Measurements from ENCODE around the gene GPR4. TPM values are rescaled to one million over a fixed set of nuclear protein-coding genes. Genes with fewer than 3 reads are reported as not detected.

Gene GPR4
- total and polyA plus RNA-seq, 2 of the 4 experiments (the other 2 are of a cell fraction), result 0.02 TPM; not detected in 1

- intact Hi-C loops (cut with micrococcal nuclease), result loop anchor here (1.0 to 5.0 kb wide), 4 partner anchors 59 to 217 kb away; partner anchors contain the start of genes OPA3 and VASP
- H3K4me1 ChIP-seq (ENCODE audit: control insufficient read depth, insufficient read depth, low read length), result peaks cover 10% of the 10 kb centered on the region
- no peak overlapping the region for H2BK20ac ChIP-seq (ENCODE audit: low read depth, low read length)
- no peak overlapping the region for H2AK9ac ChIP-seq (replicated peaks; ENCODE audit: low read depth, low read length, poor library complexity)
- H4K20me1 ChIP-seq (ENCODE audit: insufficient read depth, low read length), result peaks cover 3% of the 10 kb centered on the region; the same call in 1 of the 2 replicates
- ChIA-PET CTCF (interaction anchor here (0.6 kb wide), 1 partner anchor 14 kb away, joined by 3 read pairs; no protein-coding TSS in a partner anchor), POLR2A (ENCODE audit: unreplicated experiment) (no interaction called here)
- no peak overlapping the region for H2BK120ac ChIP-seq (ENCODE audit: low read depth, low read length)
- H3K9me1 ChIP-seq (ENCODE audit: insufficient read depth, low read length), result no peaks in the 10 kb centered on the region
- no peak overlapping the region for H2BK5ac ChIP-seq (ENCODE audit: low read depth, low read length, poor library complexity, severe bottlenecking)
- H2BK15ac ChIP-seq (ENCODE audit: low read depth, low read length), result no peak overlapping the region
- no peak overlapping the region for H3K23ac ChIP-seq (ENCODE audit: low read depth, low read length)
- H4K5ac ChIP-seq (ENCODE audit: low read depth, low read length), result no peak overlapping the region
- ATAC-seq (ENCODE audit: low read depth), result no peak
- no peak overlapping the region for H3K14ac ChIP-seq (replicated peaks; ENCODE audit: low read depth, low read length)
- no peaks in the 10 kb centered on the region for H3K9me3 ChIP-seq (ENCODE audit: control insufficient read depth, insufficient read depth, low read length)
- no TSS peak for BruUV-seq (replicated peaks)
- no peak overlapping the region for H3K9ac ChIP-seq (ENCODE audit: low read depth, low read length)
- H4K8ac ChIP-seq (ENCODE audit: low read depth in 2 of 2, low read length in 2 of 2), result no peak overlapping the region
- 0 out of 2 replicates have a peak overlapping the region, but pooled peaks have one; percentile 6 for H2AK5ac ChIP-seq (ENCODE audit: low read depth, low read length)
- dilution Hi-C loops (cut with HindIII; ENCODE audit: low sequenced_read_pairs, unreplicated experiment), result no loop called here
- no peak for TF ChIP-seq POLR2A (IDR thresholded peaks at IDR 0.05; ENCODE audit: low read depth, low read length)
- no peak overlapping the region for H4K91ac ChIP-seq (ENCODE audit: insufficient read depth, low read depth, low read length)
- peak overlapping the region; percentile 69 for H2AFZ ChIP-seq (replicated peaks; ENCODE audit: low read length, poor library complexity)
- no peak for DNase-seq
- no peak overlapping the region for H3K27ac ChIP-seq (ENCODE audit: insufficient read depth, low read length)
- H3K79me1 ChIP-seq (ENCODE audit: low read depth in 1 of 2, low read length in 2 of 2), result peaks cover 0 to 9% of the 10 kb centered on the region in 2 experiments; a peak in 2 of 4 replicates
- no peak overlapping the region for H3K56ac ChIP-seq (ENCODE audit: extremely low read depth, insufficient read depth, low read length)
- H3K18ac ChIP-seq (ENCODE audit: low read depth, low read length), result no peak overlapping the region
- peak overlapping the region; percentile 27; the same call in 1 of the 2 replicates for H3K4ac ChIP-seq (ENCODE audit: low read depth, low read length)
- H3K27me3 ChIP-seq (ENCODE audit: control insufficient read depth, insufficient read depth, low read length), result no peaks in the 10 kb centered on the region
- H3K4me2 ChIP-seq (ENCODE audit: low read depth, low read length), result no peak overlapping the region
- WGBS, 2 experiments (ENCODE audit: extremely low coverage in 2 of 2, insufficient read length in 1 of 2), result 83% methylated on average over 1 of the region's 14 CpGs; no CpG with 5 or more reads in 1 of the 2 experiments
- in situ Hi-C loops (cut with MboI; ENCODE audit: low sequenced_read_pairs), result loop anchor here (10.0 kb wide), 1 partner anchor 119 kb away; no protein-coding TSS in a partner anchor
- H3K4me3 ChIP-seq (ENCODE audit: insufficient read depth, low read depth, low read length), result no peak overlapping the region
- no peaks in the 10 kb centered on the region for H3K36me3 ChIP-seq (ENCODE audit: control insufficient read depth, insufficient read depth, low read length)
These were observed 42.1 kb upstream of the GPR4 start for GRCh38 chr19:45643927-45644771.
